ENCODE results near the gene CDKAL1.

- TF ChIP-seq, protein P1, sequence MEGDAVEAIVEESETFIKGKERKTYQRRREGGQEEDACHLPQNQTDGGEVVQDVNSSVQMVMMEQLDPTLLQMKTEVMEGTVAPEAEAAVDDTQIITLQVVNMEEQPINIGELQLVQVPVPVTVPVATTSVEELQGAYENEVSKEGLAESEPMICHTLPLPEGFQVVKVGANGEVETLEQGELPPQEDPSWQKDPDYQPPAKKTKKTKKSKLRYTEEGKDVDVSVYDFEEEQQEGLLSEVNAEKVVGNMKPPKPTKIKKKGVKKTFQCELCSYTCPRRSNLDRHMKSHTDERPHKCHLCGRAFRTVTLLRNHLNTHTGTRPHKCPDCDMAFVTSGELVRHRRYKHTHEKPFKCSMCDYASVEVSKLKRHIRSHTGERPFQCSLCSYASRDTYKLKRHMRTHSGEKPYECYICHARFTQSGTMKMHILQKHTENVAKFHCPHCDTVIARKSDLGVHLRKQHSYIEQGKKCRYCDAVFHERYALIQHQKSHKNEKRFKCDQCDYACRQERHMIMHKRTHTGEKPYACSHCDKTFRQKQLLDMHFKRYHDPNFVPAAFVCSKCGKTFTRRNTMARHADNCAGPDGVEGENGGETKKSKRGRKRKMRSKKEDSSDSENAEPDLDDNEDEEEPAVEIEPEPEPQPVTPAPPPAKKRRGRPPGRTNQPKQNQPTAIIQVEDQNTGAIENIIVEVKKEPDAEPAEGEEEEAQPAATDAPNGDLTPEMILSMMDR (CRISPR knock-in tag; IDR thresholded peaks at IDR 0.05), result no peak
- no peak for TF ChIP-seq CREM (IDR thresholded peaks at IDR 0.05)
- no peak for TF ChIP-seq CREM (CRISPR knock-in tag; IDR thresholded peaks at IDR 0.05)
- TF ChIP-seq ZNF782 (CRISPR knock-in tag; IDR thresholded peaks at IDR 0.05; ENCODE audit: borderline replicate concordance), result no peak
- TF ChIP-seq SMAD3 (CRISPR knock-in tag; IDR thresholded peaks at IDR 0.05), result no peak
- no peak for TF ChIP-seq ZNF713 (CRISPR knock-in tag; IDR thresholded peaks at IDR 0.05)
- no peak for TF ChIP-seq NCOA1 (CRISPR knock-in tag; IDR thresholded peaks at IDR 0.05)
- TF ChIP-seq JUND (CRISPR knock-in tag; IDR thresholded peaks at IDR 0.05), result no peak
- TF ChIP-seq THRA (CRISPR knock-in tag; IDR thresholded peaks at IDR 0.05; ENCODE audit: borderline replicate concordance), result no peak
- no peak for TF ChIP-seq ZNF570 (CRISPR knock-in tag; IDR thresholded peaks at IDR 0.05; ENCODE audit: borderline replicate concordance)
Observed at GRCh38 chr6:20699402-20699801, 165.1 kb downstream of the CDKAL1 start.
